K562 (cell line): ENCODE data around the gene WDFY2. TPM values are rescaled to one million over a fixed set of nuclear protein-coding genes. Genes with fewer than 3 reads are reported as not detected.
A peak's percentile ranks its signal among the peaks of the same experiment; 100 is the strongest.

Source experiments
- ATAC-seq: fragments of 200-7000 bp; cut with Tn5 transposase; 3 replicates; pipeline ENCODE4 v1.9.1; 2020; ENCODE audit warnings: moderate library complexity
- BruUV-seq: library from RNA; stranded (reverse); fragments of 400-500 nt; replicated peaks from 2 replicates; lab custom pipeline; 2021; lab: Mats Ljungman, UMichigan
- CTCF ChIA-PET: fragments of 300-600 bp; formaldehyde crosslinking; extraction: SDS; loops from one replicate; lab custom pipeline; 2021; ENCODE audit warnings: low intra/inter-chr PET ratio; lab: Yijun Ruan, JAX
- POLR2A ChIA-PET: fragments of 300-600, 350-650 bp; sonication (Branson Sonifier 250); formaldehyde crosslinking; extraction: SDS; loops from one replicate; lab custom pipeline; 2021; ENCODE audit warnings: antibody characterized with exemption, inconsistent platforms; lab: Yijun Ruan, JAX
- DNase-seq, 4 experiments: peaks; one replicate each; pipeline versions ENCODE4 v3.0.0 to v3.0.0-alpha.2; 2011 to 2018; ENCODE audit warnings: low spot score in 3 of 4, mixed read lengths in 3 of 4; ENCODE audit errors: extremely low read depth in 1 of 4
- FAIRE-seq: peaks from 2 replicates; lab custom pipeline; 2011; peaks lifted over from hg19 to GRCh38; lab: Jason Lieb, UNC
- H2AFZ ChIP-seq: 2 replicates; pipeline ENCODE4 v1.6.0; 2011; ENCODE audit warnings: low read depth, low read length, control low read depth, inconsistent platforms
- H3K27ac ChIP-seq: fragments of 200-600 bp; 3 replicates; pipeline ENCODE4 v1.8.0; 2011; ENCODE audit warnings: low read depth, mild to moderate bottlenecking, control low read depth, inconsistent platforms, low read length, moderate library complexity, mixed read lengths; ENCODE audit errors: extremely low read depth
- H3K27me3 ChIP-seq, 2 experiments: fragments of 300-600 bp in 1 of 2; 2 replicates in 1 of 2; 3 replicates in 1 of 2; pipeline versions ENCODE4 v1.6.0 to v1.8.0; 2011; ENCODE audit warnings: inconsistent platforms in 2 of 2, low read length in 2 of 2, mild to moderate bottlenecking in 1 of 2, mixed read lengths in 1 of 2, moderate library complexity in 1 of 2; ENCODE audit not compliant: control insufficient read depth in 2 of 2, insufficient read depth in 2 of 2
- H3K36me3 ChIP-seq: fragments of 300-600 bp; 3 replicates; pipeline ENCODE4 v1.8.0; 2011; ENCODE audit warnings: mild to moderate bottlenecking, low read length, inconsistent platforms; ENCODE audit not compliant: control insufficient read depth, insufficient read depth
- H3K4me1 ChIP-seq, 2 experiments: fragments of 200-600 bp in 1 of 2; replicated peaks in 1 of 2; 2 replicates in 1 of 2; 3 replicates in 1 of 2; pipeline versions ENCODE4 v1.5.1 to v1.8.0; 2011; ENCODE audit warnings: inconsistent platforms in 2 of 2, low read length in 2 of 2, mild to moderate bottlenecking in 1 of 2, mixed read lengths in 1 of 2, moderate library complexity in 1 of 2; ENCODE audit not compliant: control insufficient read depth in 2 of 2, insufficient read depth in 2 of 2
- H3K4me2 ChIP-seq: 2 replicates; pipeline ENCODE4 v1.6.1; 2011; ENCODE audit warnings: low read length, control low read depth, inconsistent platforms, mixed read lengths; ENCODE audit not compliant: insufficient read depth
- H3K4me3 ChIP-seq: fragments of 200-600 bp; sonication (generic), shearing (Covaris generic); 2 replicates; pipeline ENCODE4 v1.5.1; 2016; ENCODE audit warnings: control low read depth, inconsistent platforms
- H3K79me2 ChIP-seq: fragments of 200-600 bp; 3 replicates; pipeline ENCODE4 v1.8.0; 2011; ENCODE audit warnings: low read length, inconsistent platforms; ENCODE audit not compliant: control insufficient read depth, insufficient read depth
- H3K9ac ChIP-seq, 2 experiments: 2 replicates each; pipeline versions ENCODE4 v1.6.0 to v1.6.1; 2011; ENCODE audit warnings: low read depth in 2 of 2, low read length in 2 of 2, control low read depth in 1 of 2, inconsistent platforms in 1 of 2, mild to moderate bottlenecking in 1 of 2, mixed read lengths in 1 of 2; ENCODE audit not compliant: insufficient read depth in 1 of 2
- H3K9me1 ChIP-seq: one replicate; pipeline ENCODE4 v1.6.0; 2011; ENCODE audit warnings: inconsistent platforms, mild to moderate bottlenecking, low read length, moderate library complexity; ENCODE audit not compliant: control insufficient read depth, insufficient read depth
- H3K9me3 ChIP-seq: replicated peaks from 2 replicates; pipeline ENCODE4 v1.5.1; 2011; ENCODE audit warnings: low read depth, low read length, inconsistent platforms; ENCODE audit not compliant: control insufficient read depth, insufficient read depth
- H4K20me1 ChIP-seq: replicated peaks from 2 replicates; pipeline ENCODE4 v1.6.1; 2011; ENCODE audit warnings: low read length, inconsistent platforms, mixed read lengths; ENCODE audit not compliant: control insufficient read depth, insufficient read depth
- FOSL1 ChIP-seq: fragments of 200-800 bp; sonication (Bioruptor generic); conservative IDR thresholded peaks from 2 replicates; pipeline ENCODE4 v1.6.1; 2016; ENCODE audit warnings: missing genetic modification characterization, missing compliant biosample characterization
- FOXA1 ChIP-seq: fragments of 450-650 bp; IDR thresholded peaks from 2 replicates; pipeline ENCODE4 v1.6.1; 2016; ENCODE audit warnings: mild to moderate bottlenecking, borderline replicate concordance
- PHB2 ChIP-seq: fragments of 450-650 bp; IDR thresholded peaks from 2 replicates; pipeline ENCODE4 v1.6.1; 2017; ENCODE audit warnings: low read depth
- POLR2G ChIP-seq: fragments of 200-400 bp; formaldehyde crosslinking; IDR thresholded peaks from 2 replicates; pipeline ENCODE4 v1.6.1; 2017; ENCODE audit warnings: low read depth, mild to moderate bottlenecking, antibody characterized with exemption, low read length, moderate library complexity
- PYGO2 ChIP-seq: fragments of 450-650 bp; IDR thresholded peaks from 2 replicates; pipeline ENCODE4 v1.6.1; 2016; ENCODE audit warnings: mild to moderate bottlenecking, missing genetic modification characterization, moderate library complexity, missing compliant biosample characterization
- SMAD2 ChIP-seq: fragments of 150-350 bp; IDR thresholded peaks from 2 replicates; pipeline ENCODE4 v1.6.1; 2014; ENCODE audit warnings: low read depth, mild to moderate bottlenecking, low read length
- TSC22D4 ChIP-seq: fragments of 450-650 bp; IDR thresholded peaks from 2 replicates; pipeline ENCODE4 v1.6.1; 2016; ENCODE audit warnings: missing genetic modification characterization, missing biosample characterization, control low read depth
- ZBTB1 ChIP-seq: sonication (generic); formaldehyde crosslinking; IDR thresholded peaks from 2 replicates; pipeline ENCODE4 v1.8.1; 2023; ENCODE audit warnings: missing genetic modification reagents, low read depth, mild to moderate bottlenecking, borderline replicate concordance
- ZFP1 ChIP-seq: fragments of 450-650 bp; formaldehyde crosslinking; IDR thresholded peaks from 2 replicates; pipeline ENCODE4 v1.4.0; 2020; ENCODE audit warnings: mild to moderate bottlenecking, mixed read lengths
- ZNF41 ChIP-seq: fragments of 250-450 bp; sonication (Bioruptor Pico); conservative IDR thresholded peaks from 2 replicates; pipeline ENCODE4 v1.4.0; 2020; ENCODE audit warnings: mild to moderate bottlenecking
- ZNF583 ChIP-seq: fragments of 250-450 bp; sonication (Bioruptor Pico); IDR thresholded peaks from 2 replicates; pipeline ENCODE4 v1.4.0; 2020
- in situ Hi-C: fragments of 300-500 bp; cut with MboI; formaldehyde crosslinking; loops from 4 replicates; pipeline ENCODE4 v1.15.0; 2018; ENCODE audit warnings: inconsistent platforms, mixed read lengths
- intact Hi-C: fragments of 100-400 bp; cut with micrococcal nuclease; formaldehyde crosslinking; loops from 2 replicates; pipeline ENCODE4 v1.14.2; 2022
- polyA plus RNA-seq, 8 experiments: library from polyadenylated mRNA; depleted of rRNA in 4 of 8; stranded (reverse) in 5 of 8; unstranded in 3 of 8; fragments of >200 nt; fragmentation: Nextera tagmentation in 2 of 8; fragmentation: Illumina TruSeq in 1 of 8; extraction: Ambion mirVana in 2 of 8; extraction: Trizol in 1 of 8; gene quantifications; 2 replicates each; pipeline versions ENCODE4 v1.2.1 to v1.2.3, GENCODE V29; 2011 to 2014; ENCODE audit warnings: inconsistent platforms in 1 of 8, missing spikeins in 1 of 8
- total RNA-seq, 7 experiments: library from RNA; depleted of rRNA in 6 of 7; stranded (reverse); fragments of >200 nt in 6 of 7; fragmentation: Illumina TruSeq in 2 of 7; extraction: Trizol in 2 of 7; gene quantifications; 2 replicates each; pipeline versions ENCODE4 v1.2.1 to v1.2.3, GENCODE V29; 2011 to 2021; ENCODE audit warnings: low replicate concordance in 1 of 7
- TF ChIP-seq, protein P1 (sequence below), 2 experiments: fragments of 450-650 bp in 1 of 2; IDR thresholded peaks; 2 replicates each; pipeline ENCODE4 v1.6.1; 2011 to 2017; ENCODE audit warnings: low read depth in 2 of 2, antibody characterized with exemption in 1 of 2, borderline replicate concordance in 1 of 2, low read length in 1 of 2, mild to moderate bottlenecking in 1 of 2, mixed read lengths in 1 of 2; ENCODE audit not compliant: control insufficient read depth in 1 of 2
- TF ChIP-seq, protein P2 (sequence below): sonication (generic); IDR thresholded peaks from 2 replicates; pipeline ENCODE4 v1.6.1; 2016
- TF ChIP-seq, protein P3 (sequence below): fragments of 450-650 bp; conservative IDR thresholded peaks from 2 replicates; pipeline ENCODE4 v1.6.1; 2016; ENCODE audit warnings: missing genetic modification characterization, low read depth, mild to moderate bottlenecking, missing compliant biosample characterization, moderate library complexity

Gene WDFY2
- total and polyA plus RNA-seq, 9 of the 15 experiments (the other 6 are each of a cell fraction or from before 2014, with no cell fraction given): 0.66 to 6.4 (median 4.4) TPM

DNA sequence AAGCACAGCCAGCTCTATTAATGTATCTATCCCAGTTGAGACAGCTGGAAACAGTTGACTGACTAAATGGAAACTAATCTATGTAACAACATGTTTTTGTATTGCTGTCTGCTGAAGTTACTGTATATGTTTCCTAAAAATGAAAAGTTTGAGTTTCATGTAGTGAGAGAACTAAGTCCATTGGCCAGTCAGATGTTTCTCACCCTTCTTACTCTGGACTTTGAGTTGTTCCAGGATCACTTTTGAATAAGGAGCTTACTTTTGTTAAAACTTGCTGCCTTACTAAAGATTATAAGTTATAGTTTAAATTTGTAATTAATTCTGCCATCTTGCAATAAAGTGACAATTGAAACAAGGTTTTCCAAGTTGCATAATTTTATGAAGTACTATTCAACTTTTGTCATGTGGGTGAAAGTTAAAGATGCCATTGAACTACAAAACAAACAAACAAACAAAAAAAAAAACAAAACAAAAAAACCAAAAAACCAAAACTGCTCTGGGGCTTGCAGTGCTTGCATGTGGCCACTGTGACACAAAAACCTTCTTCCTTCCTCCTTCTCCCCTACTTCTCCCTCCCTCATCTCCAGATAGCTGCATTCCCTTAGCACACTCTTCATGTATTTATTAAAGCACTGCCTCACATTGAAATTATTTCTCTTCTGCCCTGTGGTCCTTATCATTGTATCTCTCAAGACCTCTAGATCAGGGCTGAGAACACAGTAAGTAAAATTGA is 15.3 kb downstream of the WDFY2 start:
- 0 out of 3 replicates have a peak, but pooled peaks have one; percentile 42 for ATAC-seq
- Histone ChIP-seq H2AFZ (no peak overlapping the region), H3K79me2 (peaks cover 16% of the 10 kb centered on the region; the same call in 2 of the 3 replicates), H3K4me3 (no peak overlapping the region), H3K4me1 (peaks cover 0 to 13% of the 10 kb centered on the region in 2 experiments; a peak in 3 of 5 replicates), H3K27me3 (no peaks in the 10 kb centered on the region), H4K20me1 (no peaks in the 10 kb centered on the region), H3K36me3 (no peaks in the 10 kb centered on the region), H3K9ac (no peak overlapping the region), H3K9me1 (no peaks in the 10 kb centered on the region), H3K27ac (no peak overlapping the region), H3K9me3 (no peaks in the 10 kb centered on the region), H3K4me2 (no peak overlapping the region)
- TF ChIP-seq POLR2G (no peak), ZNF41 (no peak), ZNF583 (CRISPR knock-in tag) (no peak), ZBTB1 (no peak), FOXA1 (no peak), TSC22D4 (no peak), SMAD2 (no peak), PYGO2 (tag) (no peak), FOSL1 (tag) (no peak), PHB2 (no peak), ZFP1 (CRISPR knock-in tag) (no peak)
- TF ChIP-seq, protein P1, sequence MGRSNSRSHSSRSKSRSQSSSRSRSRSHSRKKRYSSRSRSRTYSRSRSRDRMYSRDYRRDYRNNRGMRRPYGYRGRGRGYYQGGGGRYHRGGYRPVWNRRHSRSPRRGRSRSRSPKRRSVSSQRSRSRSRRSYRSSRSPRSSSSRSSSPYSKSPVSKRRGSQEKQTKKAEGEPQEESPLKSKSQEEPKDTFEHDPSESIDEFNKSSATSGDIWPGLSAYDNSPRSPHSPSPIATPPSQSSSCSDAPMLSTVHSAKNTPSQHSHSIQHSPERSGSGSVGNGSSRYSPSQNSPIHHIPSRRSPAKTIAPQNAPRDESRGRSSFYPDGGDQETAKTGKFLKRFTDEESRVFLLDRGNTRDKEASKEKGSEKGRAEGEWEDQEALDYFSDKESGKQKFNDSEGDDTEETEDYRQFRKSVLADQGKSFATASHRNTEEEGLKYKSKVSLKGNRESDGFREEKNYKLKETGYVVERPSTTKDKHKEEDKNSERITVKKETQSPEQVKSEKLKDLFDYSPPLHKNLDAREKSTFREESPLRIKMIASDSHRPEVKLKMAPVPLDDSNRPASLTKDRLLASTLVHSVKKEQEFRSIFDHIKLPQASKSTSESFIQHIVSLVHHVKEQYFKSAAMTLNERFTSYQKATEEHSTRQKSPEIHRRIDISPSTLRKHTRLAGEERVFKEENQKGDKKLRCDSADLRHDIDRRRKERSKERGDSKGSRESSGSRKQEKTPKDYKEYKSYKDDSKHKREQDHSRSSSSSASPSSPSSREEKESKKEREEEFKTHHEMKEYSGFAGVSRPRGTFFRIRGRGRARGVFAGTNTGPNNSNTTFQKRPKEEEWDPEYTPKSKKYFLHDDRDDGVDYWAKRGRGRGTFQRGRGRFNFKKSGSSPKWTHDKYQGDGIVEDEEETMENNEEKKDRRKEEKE (IDR thresholded peaks at IDR 0.05; ENCODE audit: borderline replicate concordance in 1 of 2, control insufficient read depth in 1 of 2, low read depth in 2 of 2, low read length in 1 of 2): no peak
- TF ChIP-seq, protein P2, sequence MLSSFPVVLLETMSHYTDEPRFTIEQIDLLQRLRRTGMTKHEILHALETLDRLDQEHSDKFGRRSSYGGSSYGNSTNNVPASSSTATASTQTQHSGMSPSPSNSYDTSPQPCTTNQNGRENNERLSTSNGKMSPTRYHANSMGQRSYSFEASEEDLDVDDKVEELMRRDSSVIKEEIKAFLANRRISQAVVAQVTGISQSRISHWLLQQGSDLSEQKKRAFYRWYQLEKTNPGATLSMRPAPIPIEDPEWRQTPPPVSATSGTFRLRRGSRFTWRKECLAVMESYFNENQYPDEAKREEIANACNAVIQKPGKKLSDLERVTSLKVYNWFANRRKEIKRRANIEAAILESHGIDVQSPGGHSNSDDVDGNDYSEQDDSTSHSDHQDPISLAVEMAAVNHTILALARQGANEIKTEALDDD: no peak
- TF ChIP-seq, protein P3, sequence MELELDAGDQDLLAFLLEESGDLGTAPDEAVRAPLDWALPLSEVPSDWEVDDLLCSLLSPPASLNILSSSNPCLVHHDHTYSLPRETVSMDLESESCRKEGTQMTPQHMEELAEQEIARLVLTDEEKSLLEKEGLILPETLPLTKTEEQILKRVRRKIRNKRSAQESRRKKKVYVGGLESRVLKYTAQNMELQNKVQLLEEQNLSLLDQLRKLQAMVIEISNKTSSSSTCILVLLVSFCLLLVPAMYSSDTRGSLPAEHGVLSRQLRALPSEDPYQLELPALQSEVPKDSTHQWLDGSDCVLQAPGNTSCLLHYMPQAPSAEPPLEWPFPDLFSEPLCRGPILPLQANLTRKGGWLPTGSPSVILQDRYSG: no peak
- intact Hi-C loops (no loop called here), in situ Hi-C loops (no loop called here)
- CTCF ChIA-PET: no interaction called here
- no TSS peak for BruUV-seq
- POLR2A ChIA-PET: no interaction called here
- FAIRE-seq: no peak
- DNase-seq: peak in 2 of 4 experiments; percentile 6 to 9
